Esophagus squamous epithelium (tissue), 5 donors: ENCODE results near the gene LMNTD2. TPM values are rescaled to one million over a fixed set of nuclear protein-coding genes. Genes with fewer than 3 reads are reported as not detected.

Experiments
- DNase-seq: peaks from one replicate; lab custom pipeline; 2025; lab: John Stamatoyannopoulos, UW
- H3K27ac ChIP-seq, 4 donors: fragments of 200-600 bp; sonication (generic); one replicate each; pipeline ENCODE4 v1.5.1; 2016 to 2019; ENCODE audit warnings: mild to moderate bottlenecking in 1 of 4
- H3K27me3 ChIP-seq, 4 donors: fragments of 200-600 bp; sonication (generic); 1 replicate in 3 of 4; 2 replicates in 1 of 4; pipeline versions ENCODE4 v1.5.1 to v1.6.0; 2017 to 2021; ENCODE audit warnings: antibody characterized with exemption in 1 of 4
- H3K36me3 ChIP-seq, 3 donors: fragments of 200-600 bp; sonication (generic); one replicate each; pipeline ENCODE4 v1.5.1; 2016 to 2019
- H3K4me1 ChIP-seq, 3 donors: fragments of 200-600 bp; sonication (generic); one replicate each; pipeline ENCODE4 v1.5.1; 2017 to 2019
- H3K4me3 ChIP-seq, 4 donors: fragments of 200-600 bp; sonication (generic); 1 replicate in 3 of 4; 2 replicates in 1 of 4; pipeline ENCODE4 v1.5.1; 2016 to 2019; ENCODE audit warnings: mild to moderate bottlenecking in 2 of 4, moderate library complexity in 1 of 4
- H3K9me3 ChIP-seq, 3 donors: fragments of 200-600 bp; sonication (generic); one replicate each; pipeline ENCODE4 v1.5.1; 2016 to 2019
- POLR2A ChIP-seq, 4 donors: fragments of 450-650 bp; IDR thresholded peaks; one replicate each; pipeline ENCODE4 v1.6.1; 2017; ENCODE audit warnings: antibody characterized with exemption in 4 of 4, mild to moderate bottlenecking in 4 of 4, moderate library complexity in 3 of 4
- WGBS, 2 donors: methylation state at CpG; one replicate each; pipeline ENCODE4 v1.1.5; 2018; 5-methylcytosine and 5-hydroxymethylcytosine counted together
- intact Hi-C: fragments of 100-400 bp; cut with DNase I; formaldehyde crosslinking; loops from one replicate; pipeline ENCODE4 v1.15.0; 2022
- total RNA-seq, 4 donors: library from RNA; depleted of rRNA; stranded (reverse); fragments of >200 nt; gene quantifications; one replicate each; pipeline ENCODE4 v1.1.0, GENCODE V29; 2016
- TF ChIP-seq, protein P1 (sequence below), 6 experiments: fragments of 450-650 bp in 4 of 6; fragments of 200-600 bp in 2 of 6; sonication (generic) in 2 of 6; IDR thresholded peaks; one replicate each; pipeline ENCODE4 v1.5.1; 2016 to 2019; ENCODE audit warnings: antibody characterized with exemption in 6 of 6, mild to moderate bottlenecking in 4 of 6, moderate library complexity in 4 of 6
- donor health status: DM: yes; HTN: yes; CAD: no.

The LMNTD2 gene
- total RNA-seq, 4 donors from 2014 or later: 2.1 to 4.6 (median 3.8) TPM

DNA sequence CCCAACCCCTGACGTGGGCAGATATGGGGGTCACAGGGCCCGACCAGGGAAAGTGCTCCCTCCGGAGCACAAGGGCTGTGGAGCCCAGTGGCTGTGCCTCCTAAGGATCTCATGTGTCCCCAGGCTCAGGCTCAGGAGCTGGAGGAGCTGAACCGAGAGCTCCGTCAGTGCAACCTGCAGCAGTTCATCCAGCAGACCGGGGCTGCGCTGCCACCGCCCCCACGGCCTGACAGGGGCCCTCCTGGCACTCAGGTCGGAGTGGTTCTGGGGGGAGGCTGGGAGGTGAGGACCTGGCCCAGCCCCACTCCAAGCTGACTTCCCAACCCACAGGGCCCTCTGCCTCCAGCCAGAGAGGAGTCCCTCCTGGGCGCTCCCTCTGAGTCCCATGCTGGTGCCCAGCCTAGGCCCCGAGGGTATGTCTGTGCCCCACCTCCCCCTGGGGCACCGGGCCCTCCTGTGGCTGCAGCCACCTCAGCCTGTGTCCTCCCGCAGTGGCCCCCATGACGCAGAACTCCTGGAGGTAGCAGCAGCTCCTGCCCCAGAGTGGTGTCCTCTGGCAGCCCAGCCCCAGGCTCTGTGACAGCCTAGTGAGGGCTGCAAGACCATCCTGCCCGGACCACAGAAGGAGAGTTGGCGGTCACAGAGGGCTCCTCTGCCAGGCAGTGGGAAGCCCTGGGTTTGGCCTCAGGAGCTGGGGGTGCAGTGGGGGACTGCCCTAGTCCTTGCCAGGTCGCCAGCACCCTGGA is 2.7 kb upstream of the LMNTD2 start:
- H3K27me3 ChIP-seq: peaks cover 0 to 12% (median 0%) of the 10 kb centered on the region in 4 donors
- peak overlapping the region; percentile 40 to 88 (median 75) for H3K27ac ChIP-seq
- peaks cover 0 to 22% (median 0%) of the 10 kb centered on the region in 3 donors for H3K36me3 ChIP-seq
- no peak overlapping the region for H3K4me3 ChIP-seq
- intact Hi-C loops: no loop called here
- DNase-seq: no peak
- no peaks in the 10 kb centered on the region for H3K9me3 ChIP-seq
- H3K4me1 ChIP-seq: peaks cover 20 to 80% (median 26%) of the 10 kb centered on the region in 3 donors
- TF ChIP-seq POLR2A (IDR thresholded peaks at IDR 0.05): no peak
- TF ChIP-seq, protein P1, sequence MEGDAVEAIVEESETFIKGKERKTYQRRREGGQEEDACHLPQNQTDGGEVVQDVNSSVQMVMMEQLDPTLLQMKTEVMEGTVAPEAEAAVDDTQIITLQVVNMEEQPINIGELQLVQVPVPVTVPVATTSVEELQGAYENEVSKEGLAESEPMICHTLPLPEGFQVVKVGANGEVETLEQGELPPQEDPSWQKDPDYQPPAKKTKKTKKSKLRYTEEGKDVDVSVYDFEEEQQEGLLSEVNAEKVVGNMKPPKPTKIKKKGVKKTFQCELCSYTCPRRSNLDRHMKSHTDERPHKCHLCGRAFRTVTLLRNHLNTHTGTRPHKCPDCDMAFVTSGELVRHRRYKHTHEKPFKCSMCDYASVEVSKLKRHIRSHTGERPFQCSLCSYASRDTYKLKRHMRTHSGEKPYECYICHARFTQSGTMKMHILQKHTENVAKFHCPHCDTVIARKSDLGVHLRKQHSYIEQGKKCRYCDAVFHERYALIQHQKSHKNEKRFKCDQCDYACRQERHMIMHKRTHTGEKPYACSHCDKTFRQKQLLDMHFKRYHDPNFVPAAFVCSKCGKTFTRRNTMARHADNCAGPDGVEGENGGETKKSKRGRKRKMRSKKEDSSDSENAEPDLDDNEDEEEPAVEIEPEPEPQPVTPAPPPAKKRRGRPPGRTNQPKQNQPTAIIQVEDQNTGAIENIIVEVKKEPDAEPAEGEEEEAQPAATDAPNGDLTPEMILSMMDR (IDR thresholded peaks at IDR 0.05): no peak
- 81 to 100% methylated on average over 3 to 5 of the region's 18 CpGs for WGBS, 2 donors

DNA sequence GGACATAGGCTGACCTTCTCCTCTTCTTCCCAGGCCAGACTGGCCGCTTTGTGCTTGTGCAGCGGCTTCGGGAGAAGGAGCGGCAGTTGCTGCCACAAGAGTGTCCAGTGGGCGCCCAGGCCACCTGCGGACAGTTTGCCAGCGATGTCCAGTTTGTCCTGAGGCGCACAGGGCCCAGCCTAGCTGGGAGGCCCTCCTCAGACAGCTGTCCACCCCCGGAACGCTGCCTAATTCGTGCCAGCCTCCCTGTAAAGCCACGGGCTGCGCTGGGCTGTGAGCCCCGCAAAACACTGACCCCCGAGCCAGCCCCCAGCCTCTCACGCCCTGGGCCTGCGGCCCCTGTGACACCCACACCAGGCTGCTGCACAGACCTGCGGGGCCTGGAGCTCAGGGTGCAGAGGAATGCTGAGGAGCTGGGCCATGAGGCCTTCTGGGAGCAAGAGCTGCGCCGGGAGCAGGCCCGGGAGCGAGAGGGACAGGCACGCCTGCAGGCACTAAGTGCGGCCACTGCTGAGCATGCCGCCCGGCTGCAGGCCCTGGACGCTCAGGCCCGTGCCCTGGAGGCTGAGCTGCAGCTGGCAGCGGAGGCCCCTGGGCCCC is 1.6 kb upstream of the LMNTD2 start:
- WGBS, 2 donors: 98% methylated on average over 8 of the region's 29 CpGs; no CpG with 5 or more reads in 1 of the 2 donors
- no peaks in the 10 kb centered on the region for H3K9me3 ChIP-seq
- no peak for TF ChIP-seq POLR2A (IDR thresholded peaks at IDR 0.05)
- TF ChIP-seq, protein P1 (IDR thresholded peaks at IDR 0.05): no peak
- peaks cover 0 to 22% (median 0%) of the 10 kb centered on the region in 3 donors for H3K36me3 ChIP-seq
- H3K27ac ChIP-seq: peak overlapping the region; percentile 70 to 98 (median 92)
- H3K4me3 ChIP-seq: peak overlapping the region; percentile 76 to 96 (median 92)
- H3K27me3 ChIP-seq: peaks cover 0 to 23% (median 0%) of the 10 kb centered on the region in 4 donors
- intact Hi-C loops: no loop called here
- no peak for DNase-seq
- H3K4me1 ChIP-seq: peaks cover 16 to 70% (median 26%) of the 10 kb centered on the region in 3 donors

DNA sequence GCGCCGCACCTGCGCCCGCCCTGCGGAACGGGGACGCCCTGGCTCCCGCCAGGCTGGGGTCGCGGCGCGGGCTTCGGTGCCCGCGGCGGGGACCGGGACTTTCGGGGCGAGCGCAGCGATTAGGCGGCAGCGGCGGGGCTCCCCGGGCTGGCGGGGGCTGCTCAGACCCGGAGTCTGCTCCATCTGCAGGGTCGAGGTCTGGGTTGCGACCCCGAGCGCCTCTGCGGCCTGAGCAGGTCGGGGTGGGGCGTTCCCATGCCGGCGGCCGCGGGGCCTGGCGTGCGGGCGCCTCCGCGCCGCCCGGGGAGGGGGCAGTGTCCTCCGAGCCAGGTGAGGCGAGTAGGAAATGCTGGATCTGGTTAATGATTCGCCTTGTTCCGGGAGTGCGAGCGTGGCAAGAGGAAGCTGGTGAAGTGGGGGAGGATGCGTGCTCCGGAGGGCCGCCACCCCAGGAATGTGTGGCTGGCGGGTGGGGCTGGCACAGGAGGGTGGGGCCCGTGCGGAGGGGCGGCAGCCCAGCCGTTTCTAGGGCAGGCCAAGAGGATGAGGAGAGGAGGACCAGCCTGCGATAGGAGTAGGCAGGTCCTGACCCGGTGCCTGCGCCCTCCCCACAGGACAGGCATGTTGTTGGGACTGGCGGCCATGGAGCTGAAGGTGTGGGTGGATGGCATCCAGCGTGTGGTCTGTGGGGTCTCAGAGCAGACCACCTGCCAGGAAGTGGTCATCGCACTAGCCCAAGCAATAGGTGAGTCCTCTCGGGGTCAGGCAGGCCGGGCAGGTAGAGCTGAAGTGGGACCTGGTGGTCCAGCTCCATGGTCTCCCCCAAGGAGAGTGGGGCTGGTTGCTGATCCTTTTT is 838 bp upstream of the LMNTD2 start:
- H3K4me1 ChIP-seq: peaks cover 16 to 64% (median 26%) of the 10 kb centered on the region in 3 donors
- intact Hi-C loops: no loop called here
- WGBS, 2 donors: 14 to 48% methylated on average over 6 to 12 of the region's 67 CpGs
- no peak for TF ChIP-seq POLR2A (IDR thresholded peaks at IDR 0.05)
- TF ChIP-seq, protein P1 (IDR thresholded peaks at IDR 0.05): no peak
- H3K4me3 ChIP-seq: peak overlapping the region; percentile 76 to 96 (median 92)
- peak overlapping the region; percentile 70 to 98 (median 92) for H3K27ac ChIP-seq
- no peak for DNase-seq
- H3K36me3 ChIP-seq: peaks cover 0 to 22% (median 0%) of the 10 kb centered on the region in 3 donors
- H3K27me3 ChIP-seq: peaks cover 0 to 31% (median 0%) of the 10 kb centered on the region in 4 donors
- no peaks in the 10 kb centered on the region for H3K9me3 ChIP-seq

DNA sequence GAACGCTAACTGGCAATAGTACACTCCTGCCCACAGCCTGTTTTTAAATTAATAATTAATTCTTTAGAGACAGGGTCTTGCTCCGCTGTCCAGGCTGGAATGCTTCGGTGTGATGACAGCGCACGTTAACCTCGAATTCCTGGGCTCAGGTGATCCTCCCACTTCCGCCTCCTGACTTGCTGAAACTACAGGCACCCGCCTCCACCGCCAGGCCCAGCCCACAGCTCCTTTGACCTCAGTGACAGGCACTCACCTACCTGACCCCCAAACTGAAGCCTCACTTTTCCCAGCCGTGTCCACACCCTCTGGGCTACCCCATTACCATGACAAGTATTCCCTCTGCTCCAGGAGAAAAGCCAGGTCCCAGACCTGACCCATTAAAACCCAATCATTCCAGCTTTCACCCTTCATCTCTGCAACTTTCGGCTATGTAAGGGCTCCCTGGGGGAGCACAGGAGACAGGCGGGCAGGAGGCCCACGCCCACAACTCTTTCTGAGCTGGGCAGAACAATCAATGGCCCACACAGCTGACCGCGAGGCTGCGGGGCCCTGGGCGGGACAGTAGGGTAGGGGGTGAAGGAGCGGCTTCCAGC is 730 bp downstream of the LMNTD2 start:
- peak overlapping the region; percentile 76 to 96 (median 92) for H3K4me3 ChIP-seq
- peaks cover 23 to 69% (median 39%) of the 10 kb centered on the region in 3 donors for H3K4me1 ChIP-seq

More for the DNA sequence above, 730 bp downstream of the LMNTD2 start:
- intact Hi-C loops: loop anchor here (5.0 kb wide), 1 partner anchor 162 kb away; no protein-coding TSS in a partner anchor
- H3K27me3 ChIP-seq: peaks cover 0 to 47% (median 3%) of the 10 kb centered on the region in 4 donors
- TF ChIP-seq POLR2A (IDR thresholded peaks at IDR 0.05): no peak
- TF ChIP-seq, protein P1 (IDR thresholded peaks at IDR 0.05): no peak
- peaks cover 0 to 22% (median 0%) of the 10 kb centered on the region in 3 donors for H3K36me3 ChIP-seq
- 74% methylated on average over 10 to 13 of the region's 18 CpGs for WGBS, 2 donors
- peak overlapping the region; percentile 87 to 98 (median 94) for H3K27ac ChIP-seq
- no peaks in the 10 kb centered on the region for H3K9me3 ChIP-seq
- DNase-seq: no peak
